Activated CD4-positive, alpha-beta T cell treated with anti-CD3 and anti-CD28 coated beads, Interleukin-2, amount 10 ng/mL, durations not matched to agents 24 days and 14 days (primary cell): ENCODE results near the gene CUL1. TPM values are rescaled to one million over a fixed set of nuclear protein-coding genes. Genes with fewer than 3 reads are reported as not detected.

Experiments
- DNase-seq: peaks from one replicate; pipeline ENCODE4 v3.0.0; 2022
- H3K27ac Mint-ChIP-seq: one replicate; pipeline ENCODE4 v1.8.0; 2022; ENCODE audit warnings: mild to moderate bottlenecking, mixed read lengths
- H3K27me3 Mint-ChIP-seq: one replicate; pipeline ENCODE4 v1.8.0; 2022; ENCODE audit warnings: mixed read lengths
- H3K36me3 Mint-ChIP-seq: one replicate; pipeline ENCODE4 v1.8.0; 2022; ENCODE audit warnings: low read depth, mild to moderate bottlenecking, mixed read lengths
- H3K4me1 Mint-ChIP-seq: one replicate; pipeline ENCODE4 v1.8.0; 2021; ENCODE audit warnings: mixed read lengths
- H3K4me3 Mint-ChIP-seq: one replicate; pipeline ENCODE4 v1.8.0; 2022; ENCODE audit warnings: mild to moderate bottlenecking, moderate library complexity, mixed read lengths
- H3K9me3 Mint-ChIP-seq: one replicate; pipeline ENCODE4 v1.8.0; 2021; ENCODE audit warnings: mixed read lengths
- intact Hi-C: fragments of 100-400 bp; cut with micrococcal nuclease; formaldehyde crosslinking; loops from one replicate; pipeline ENCODE4 v1.15.1; 2023
- total RNA-seq: library from RNA; stranded (reverse); gene quantifications from 2 replicates; pipeline ENCODE4 v1.2.3, GENCODE V29; 2022

CUL1 gene
- total RNA-seq, 1 donor from 2014 or later = 82.4 TPM

DNA sequence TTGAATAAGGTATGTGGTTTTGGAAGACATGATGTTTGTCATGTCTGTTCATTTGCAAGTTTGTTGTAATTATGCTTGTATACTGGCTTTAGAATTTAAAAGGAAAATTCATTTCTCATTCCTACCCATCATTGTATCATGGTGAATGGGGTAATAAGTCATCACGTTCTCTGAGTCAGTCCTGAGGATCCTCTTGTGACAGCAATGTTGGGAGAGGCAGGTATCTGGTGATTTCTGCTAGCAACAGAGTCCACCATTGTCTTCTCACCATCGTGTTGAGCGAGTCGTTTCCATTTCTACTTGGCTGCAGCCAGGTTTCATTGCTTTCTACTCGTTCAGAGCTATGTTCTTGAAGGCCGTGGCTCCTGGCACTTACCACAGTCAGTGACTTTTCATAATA, 16.3 kb downstream of the CUL1 start:
- DNase-seq = no peak
- Mint-ChIP-seq H3K4me3 (no peak overlapping the region), H3K27ac (no peak overlapping the region), H3K27me3 (no peaks in the 10 kb centered on the region), H3K9me3 (no peaks in the 10 kb centered on the region), H3K4me1 (peaks cover 35% of the 10 kb centered on the region), H3K36me3 (peaks cover 25% of the 10 kb centered on the region)
- intact Hi-C loops = no loop called here

DNA sequence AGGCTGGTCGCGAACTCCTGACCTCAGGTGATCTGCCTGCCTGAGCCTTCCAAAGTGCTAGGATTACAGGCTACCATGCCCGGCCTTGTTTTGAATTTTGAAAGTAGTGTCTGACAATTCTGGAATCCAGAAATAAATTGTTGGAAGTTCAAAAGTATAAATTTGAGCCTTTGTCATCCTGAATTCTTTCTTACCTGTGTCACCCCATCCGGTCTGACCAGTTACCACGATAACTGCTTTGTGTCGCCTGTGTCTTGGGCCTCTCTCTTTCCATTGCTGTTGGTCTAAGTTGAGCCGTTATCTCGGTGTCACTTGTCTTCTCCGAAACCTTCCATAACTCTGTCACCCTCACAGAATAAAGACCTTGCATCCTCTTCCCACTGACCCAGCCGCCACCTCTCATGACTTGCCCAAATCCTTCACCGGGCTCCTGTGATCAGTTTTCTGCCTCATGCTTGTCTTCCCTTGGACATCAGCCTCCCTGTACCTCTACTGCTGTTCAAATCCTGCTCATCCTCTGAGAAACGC, 18.6 kb downstream of the CUL1 start:
- Mint-ChIP-seq H3K27ac (no peak overlapping the region), H3K27me3 (no peaks in the 10 kb centered on the region), H3K9me3 (no peaks in the 10 kb centered on the region), H3K4me1 (peaks cover 32% of the 10 kb centered on the region), H3K4me3 (no peak overlapping the region), H3K36me3 (peaks cover 25% of the 10 kb centered on the region)
- intact Hi-C loops = no loop called here
- no peak for DNase-seq

DNA sequence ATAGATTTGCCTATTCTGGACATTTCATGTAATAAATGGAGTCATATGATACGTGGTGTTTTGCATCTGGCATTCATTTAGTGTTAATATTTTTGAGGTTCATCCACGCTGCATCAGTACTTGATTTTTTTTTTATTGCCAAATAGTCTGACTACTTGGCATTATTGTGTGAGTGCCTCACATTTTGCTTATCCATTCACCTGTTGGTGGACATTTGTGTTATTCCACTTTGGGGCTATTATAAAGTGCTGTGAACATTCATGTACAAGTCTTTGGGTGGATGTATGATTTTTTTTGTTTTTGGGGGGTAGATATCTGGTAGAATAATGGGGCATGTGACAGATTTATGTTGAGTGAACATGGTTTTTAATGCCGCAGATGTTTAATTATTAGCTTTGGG, 19.7 kb downstream of the CUL1 start:
- intact Hi-C loops = no loop called here
- no peak overlapping the region for H3K27ac Mint-ChIP-seq
- H3K36me3 Mint-ChIP-seq = peaks cover 23% of the 10 kb centered on the region
- no peak for DNase-seq
- peaks cover 36% of the 10 kb centered on the region for H3K4me1 Mint-ChIP-seq
- H3K27me3 Mint-ChIP-seq = no peaks in the 10 kb centered on the region
- H3K4me3 Mint-ChIP-seq = no peak overlapping the region
- no peaks in the 10 kb centered on the region for H3K9me3 Mint-ChIP-seq

DNA sequence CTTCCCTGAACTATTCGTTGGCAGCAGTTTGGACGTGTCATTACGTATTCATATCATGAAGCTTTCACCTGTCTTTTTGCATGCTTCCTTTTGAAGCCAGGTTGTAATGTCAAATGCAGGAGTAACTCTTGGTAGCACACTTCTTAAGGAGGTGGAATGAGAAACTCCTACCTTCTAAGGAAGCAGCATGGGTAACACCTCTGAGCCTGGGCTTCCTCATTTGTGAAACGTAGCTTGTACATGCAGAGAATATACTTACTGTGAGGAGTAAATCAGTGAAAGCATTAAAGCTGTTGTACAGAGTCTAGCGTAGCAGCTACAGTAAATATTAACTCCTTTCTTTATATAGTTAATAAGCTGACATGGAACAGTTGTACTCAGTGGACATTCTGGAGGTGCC, 21.1 kb downstream of the CUL1 start:
- H3K9me3 Mint-ChIP-seq = no peaks in the 10 kb centered on the region
- H3K36me3 Mint-ChIP-seq = peaks cover 20% of the 10 kb centered on the region
- no peaks in the 10 kb centered on the region for H3K27me3 Mint-ChIP-seq
- no peak overlapping the region for H3K4me3 Mint-ChIP-seq
- DNase-seq = no peak
- peaks cover 38% of the 10 kb centered on the region for H3K4me1 Mint-ChIP-seq
- intact Hi-C loops = no loop called here
- H3K27ac Mint-ChIP-seq = no peak overlapping the region

DNA sequence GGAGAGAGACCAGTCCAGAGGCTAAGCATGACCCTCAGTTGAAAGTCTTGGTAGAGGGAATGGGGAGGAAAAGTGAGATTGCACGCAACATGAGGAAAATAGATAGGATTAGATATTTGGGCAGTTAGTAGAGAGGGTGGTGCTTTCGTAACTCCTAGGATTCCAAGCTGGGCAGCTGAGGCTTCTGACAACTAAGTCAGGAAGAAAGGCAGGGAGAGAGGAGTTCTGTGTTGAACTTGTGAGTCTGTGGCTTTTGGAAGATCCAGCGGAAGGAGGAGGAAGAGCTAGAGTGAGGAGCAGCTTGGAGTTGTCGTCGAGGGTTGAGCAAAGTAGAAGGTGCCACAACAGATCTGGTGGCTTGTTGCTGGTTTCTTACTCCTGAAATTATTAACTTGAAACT, 21.8 kb downstream of the CUL1 start:
- no peak overlapping the region for H3K27ac Mint-ChIP-seq
- no peaks in the 10 kb centered on the region for H3K27me3 Mint-ChIP-seq
- peaks cover 16% of the 10 kb centered on the region for H3K36me3 Mint-ChIP-seq
- H3K4me1 Mint-ChIP-seq = peaks cover 40% of the 10 kb centered on the region
- H3K4me3 Mint-ChIP-seq = no peak overlapping the region
- intact Hi-C loops = no loop called here
- no peaks in the 10 kb centered on the region for H3K9me3 Mint-ChIP-seq
- DNase-seq = no peak

DNA sequence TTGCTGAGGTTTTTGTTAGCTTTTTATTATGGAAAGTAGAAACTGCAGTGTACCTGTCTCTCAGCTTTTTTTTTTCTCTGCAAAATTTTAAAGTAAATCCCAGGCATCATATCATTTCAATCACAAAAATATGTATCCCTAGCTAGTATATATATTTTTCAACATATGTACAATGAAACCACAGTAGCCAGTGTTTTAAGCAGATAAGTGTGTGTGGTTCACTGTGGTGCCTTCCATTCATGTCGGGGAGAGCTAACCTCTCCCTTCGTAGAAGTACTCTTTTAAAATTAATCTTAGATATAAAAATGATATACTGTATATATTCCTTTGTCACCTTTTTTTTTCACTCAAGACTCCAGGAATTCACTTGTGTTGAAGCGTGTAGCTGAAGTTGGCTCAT, 22.7 kb downstream of the CUL1 start:
- Mint-ChIP-seq H3K4me3 (no peak overlapping the region), H3K27ac (no peak overlapping the region), H3K36me3 (peaks cover 14% of the 10 kb centered on the region), H3K27me3 (no peaks in the 10 kb centered on the region), H3K9me3 (no peaks in the 10 kb centered on the region), H3K4me1 (peaks cover 49% of the 10 kb centered on the region)
- intact Hi-C loops = no loop called here
- no peak for DNase-seq

DNA sequence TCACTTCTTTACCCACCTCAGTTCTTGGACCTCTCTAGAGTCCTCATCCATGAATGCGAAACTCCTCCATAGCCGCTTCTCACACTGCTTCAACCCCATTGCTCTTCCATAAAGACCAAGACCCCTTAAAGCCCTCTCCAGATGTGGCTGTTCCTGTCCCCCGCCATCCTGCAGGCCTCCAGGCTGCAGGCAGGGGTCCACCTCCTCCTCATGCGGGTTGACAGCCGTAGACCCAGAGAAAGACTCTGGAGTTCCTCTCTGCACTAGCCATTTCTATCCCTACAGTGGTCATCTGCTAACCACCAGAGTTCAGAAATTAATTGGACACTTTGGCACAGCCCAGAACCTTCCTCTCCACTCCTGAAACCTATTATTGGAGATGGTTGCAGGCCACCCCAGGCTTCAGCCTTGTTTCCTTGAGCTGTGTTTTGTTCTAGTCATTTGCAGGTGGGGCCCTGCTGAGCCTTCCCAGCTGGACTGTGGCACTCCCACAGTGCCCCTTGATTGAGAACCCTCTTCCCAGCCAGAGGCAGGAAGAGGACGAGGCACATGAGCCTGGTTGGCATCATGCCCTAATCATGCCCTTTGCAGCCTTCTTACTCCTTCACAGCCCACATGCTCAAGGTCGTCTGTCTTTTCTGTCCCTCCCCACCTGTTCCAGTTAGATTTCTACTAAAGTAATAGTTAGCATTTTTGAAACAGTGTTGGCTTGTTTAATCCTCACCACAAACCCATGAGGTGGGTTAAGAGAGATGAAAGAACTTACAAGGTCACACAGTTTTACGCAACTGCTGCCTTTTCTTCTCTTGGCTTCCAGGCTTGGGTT, 23.9 kb downstream of the CUL1 start:
- H3K27ac Mint-ChIP-seq = no peak overlapping the region
- no peak for DNase-seq
- no peak overlapping the region for H3K4me3 Mint-ChIP-seq
- peaks cover 52% of the 10 kb centered on the region for H3K4me1 Mint-ChIP-seq
- H3K9me3 Mint-ChIP-seq = no peaks in the 10 kb centered on the region
- peaks cover 7% of the 10 kb centered on the region for H3K36me3 Mint-ChIP-seq
- intact Hi-C loops = no loop called here
- no peaks in the 10 kb centered on the region for H3K27me3 Mint-ChIP-seq

DNA sequence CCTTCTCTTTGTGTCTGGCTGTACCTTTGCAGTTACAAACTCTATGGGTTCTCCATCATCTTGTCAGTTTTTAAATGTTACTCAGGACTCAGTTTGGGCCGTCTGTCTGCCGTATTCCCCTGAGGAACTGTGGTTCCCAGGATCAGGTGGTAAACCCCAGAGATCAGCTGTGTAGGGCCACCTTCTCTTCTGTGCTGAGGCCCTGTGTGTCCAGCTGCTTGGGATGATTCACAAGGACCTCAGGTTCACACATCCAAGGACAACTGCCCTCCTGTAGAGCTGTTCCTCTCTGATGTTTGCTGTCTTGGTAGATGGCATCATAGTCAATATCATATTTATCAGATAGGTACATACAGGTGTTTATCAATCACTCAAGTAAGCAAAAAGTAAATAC, 24.5 kb downstream of the CUL1 start:
- Mint-ChIP-seq H3K4me3 (no peak overlapping the region), H3K9me3 (no peaks in the 10 kb centered on the region), H3K27ac (no peak overlapping the region), H3K4me1 (peaks cover 56% of the 10 kb centered on the region), H3K36me3 (peaks cover 8% of the 10 kb centered on the region), H3K27me3 (no peaks in the 10 kb centered on the region)
- intact Hi-C loops = no loop called here
- no peak for DNase-seq

DNA sequence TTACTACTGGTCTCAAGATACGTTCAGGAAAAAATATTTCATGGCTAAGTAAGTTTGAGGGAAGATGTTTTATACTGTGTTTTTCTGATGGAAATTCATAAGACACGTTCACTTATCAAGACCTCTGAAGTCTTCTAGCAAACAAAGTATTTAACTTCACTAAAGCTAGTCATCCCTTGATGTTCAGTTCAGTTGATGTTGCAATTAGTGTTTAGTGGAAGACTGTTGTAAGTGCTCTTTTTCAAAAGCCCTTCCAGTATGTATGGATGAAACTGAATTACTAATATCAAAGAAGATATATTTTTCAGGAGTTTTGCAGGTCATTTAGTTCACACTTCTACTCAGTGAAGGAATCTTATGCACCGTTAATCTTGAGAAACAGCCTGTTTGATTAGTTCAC, 25.1 kb downstream of the CUL1 start:
- H3K9me3 Mint-ChIP-seq = no peaks in the 10 kb centered on the region
- no peak overlapping the region for H3K27ac Mint-ChIP-seq

DNA sequence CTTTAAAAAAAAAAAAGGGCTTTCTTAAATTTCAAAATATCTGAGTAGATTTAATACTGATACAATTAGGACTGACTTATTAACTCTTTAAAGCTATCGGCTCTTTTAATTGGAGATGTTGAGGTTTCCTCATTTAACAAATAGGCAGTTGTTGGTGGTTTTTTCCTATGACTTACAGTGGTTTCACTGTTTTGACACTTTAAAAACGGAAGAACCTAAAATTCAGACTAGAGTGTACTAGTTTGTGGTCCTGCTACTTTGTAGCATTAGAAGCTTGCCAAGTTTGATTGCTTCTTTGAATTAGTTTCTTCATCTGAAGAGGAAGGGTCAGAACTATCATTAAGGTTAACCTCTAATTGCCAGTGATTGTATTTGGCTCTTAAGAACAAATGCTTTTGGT, 27.7 kb downstream of the CUL1 start:
- no peaks in the 10 kb centered on the region for H3K9me3 Mint-ChIP-seq
- H3K27me3 Mint-ChIP-seq = no peaks in the 10 kb centered on the region
- no peak overlapping the region for H3K4me3 Mint-ChIP-seq
- peaks cover 52% of the 10 kb centered on the region for H3K4me1 Mint-ChIP-seq
- DNase-seq = no peak
- intact Hi-C loops = loop anchor here (2.0 kb wide), 1 partner anchor 26 kb away; no protein-coding TSS in a partner anchor
- H3K36me3 Mint-ChIP-seq = peaks cover 12% of the 10 kb centered on the region
- H3K27ac Mint-ChIP-seq = no peak overlapping the region

More for the DNA sequence above, 25.1 kb downstream of the CUL1 start:
- no peak for DNase-seq
- H3K4me3 Mint-ChIP-seq = no peak overlapping the region
- peaks cover 8% of the 10 kb centered on the region for H3K36me3 Mint-ChIP-seq
- H3K4me1 Mint-ChIP-seq = peaks cover 56% of the 10 kb centered on the region
- intact Hi-C loops = no loop called here
- no peaks in the 10 kb centered on the region for H3K27me3 Mint-ChIP-seq

DNA sequence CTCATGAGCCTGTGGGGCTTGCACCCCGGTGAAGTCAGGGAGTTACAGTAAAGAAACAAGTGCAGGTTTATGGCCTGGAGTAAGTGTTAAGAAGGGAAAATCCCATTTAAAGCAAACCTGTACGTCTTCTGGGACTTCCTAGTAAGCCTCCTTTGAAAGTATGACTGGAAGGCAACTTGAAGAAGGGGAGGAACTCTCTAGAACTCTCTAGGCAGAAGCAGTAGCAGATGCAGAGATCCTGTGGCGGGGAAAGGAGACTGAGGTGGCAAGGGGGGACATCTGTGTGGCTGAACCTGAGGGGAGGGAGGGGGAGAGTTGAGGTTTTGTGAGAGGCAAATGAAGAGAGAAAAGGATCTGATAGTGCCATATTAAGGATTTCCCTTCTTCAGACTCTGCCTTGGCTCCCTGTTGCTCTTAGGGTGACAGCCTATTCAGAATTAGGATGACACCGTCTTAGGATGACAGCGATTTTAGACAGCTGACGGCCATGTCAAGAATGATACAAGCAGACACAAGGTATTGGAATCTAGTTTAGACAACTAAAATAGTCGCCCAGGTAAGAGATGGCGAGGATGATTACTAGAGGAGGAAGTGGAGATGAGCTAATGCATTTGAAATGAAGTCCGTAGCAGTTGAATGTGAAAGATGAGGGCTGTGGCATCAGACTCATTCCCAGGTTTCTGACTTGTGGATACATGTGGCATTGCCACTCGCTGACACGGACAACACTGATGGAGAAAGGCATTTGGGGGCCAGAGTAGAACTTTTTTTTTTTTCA, 29.0 kb downstream of the CUL1 start:
- Mint-ChIP-seq H3K27ac (peak overlapping the region; percentile 68), H3K4me3 (peak overlapping the region; percentile 47), H3K9me3 (no peaks in the 10 kb centered on the region)

DNA sequence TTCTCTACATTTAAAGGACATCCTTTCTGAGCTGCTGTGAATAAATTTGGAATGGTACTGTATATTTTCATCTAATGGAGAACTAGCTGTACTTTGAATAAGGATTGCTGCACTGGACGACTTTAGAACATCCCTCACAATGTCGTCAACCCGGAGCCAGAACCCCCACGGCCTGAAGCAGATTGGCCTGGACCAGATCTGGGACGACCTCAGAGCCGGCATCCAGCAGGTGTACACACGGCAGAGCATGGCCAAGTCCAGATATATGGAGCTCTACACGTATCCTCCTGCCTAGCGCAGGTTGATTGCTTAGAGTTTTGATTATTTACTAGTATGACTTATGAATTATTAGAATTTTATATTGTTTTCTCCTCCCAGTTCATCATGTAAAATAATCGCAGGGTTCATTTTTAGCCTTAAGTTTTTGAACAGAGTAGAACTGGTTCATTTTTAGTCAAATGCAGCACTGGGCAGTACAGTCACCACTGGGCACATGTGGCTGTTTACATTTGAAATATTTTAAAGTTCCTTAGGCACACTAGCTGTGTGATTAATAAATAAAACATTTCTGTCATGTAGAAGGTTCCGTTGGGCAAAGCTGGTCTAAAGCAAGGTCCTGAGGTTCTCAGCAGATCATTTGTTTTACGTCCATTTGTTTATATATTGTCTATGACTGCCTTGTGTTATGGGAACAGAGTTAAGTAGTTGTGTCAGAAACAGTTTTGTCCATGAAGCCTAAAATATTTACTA, 31.5 kb downstream of the CUL1 start:
- no peak for DNase-seq
- Mint-ChIP-seq H3K4me1 (peaks cover 45% of the 10 kb centered on the region), H3K36me3 (peaks cover 33% of the 10 kb centered on the region), H3K27me3 (no peaks in the 10 kb centered on the region), H3K4me3 (no peak overlapping the region), H3K9me3 (no peaks in the 10 kb centered on the region), H3K27ac (no peak overlapping the region)
- intact Hi-C loops = no loop called here

More for the DNA sequence above, 29.0 kb downstream of the CUL1 start:
- H3K4me1 Mint-ChIP-seq = peaks cover 49% of the 10 kb centered on the region
- peaks cover 19% of the 10 kb centered on the region for H3K36me3 Mint-ChIP-seq
- DNase-seq = peak; percentile 65
- intact Hi-C loops = loop anchor here (2.0 kb wide), 1 partner anchor 27 kb away; no protein-coding TSS in a partner anchor
- no peaks in the 10 kb centered on the region for H3K27me3 Mint-ChIP-seq

DNA sequence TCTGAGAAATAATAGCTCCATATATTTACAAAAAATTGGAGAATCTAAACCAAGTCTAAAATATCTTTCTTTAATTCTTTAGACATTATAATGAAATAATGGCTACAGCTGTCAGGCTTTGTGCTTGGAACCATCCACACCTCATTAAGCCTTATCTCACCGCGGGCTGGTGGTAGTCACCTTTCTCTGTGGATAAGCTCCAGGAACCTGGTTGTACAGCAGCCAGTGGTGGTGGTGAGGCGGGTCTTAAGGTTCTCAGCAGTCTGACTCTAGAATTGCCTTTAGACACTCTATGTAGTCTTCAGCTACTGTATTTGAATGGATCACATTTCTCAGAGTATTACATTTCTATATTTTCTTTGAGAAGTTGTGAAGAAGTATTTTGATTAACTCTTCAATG, 34.2 kb downstream of the CUL1 start:
- no peak for DNase-seq
- H3K4me1 Mint-ChIP-seq = peaks cover 24% of the 10 kb centered on the region
- no peaks in the 10 kb centered on the region for H3K27me3 Mint-ChIP-seq
- H3K4me3 Mint-ChIP-seq = no peak overlapping the region
- H3K36me3 Mint-ChIP-seq = peaks cover 41% of the 10 kb centered on the region
- intact Hi-C loops = no loop called here
- no peaks in the 10 kb centered on the region for H3K9me3 Mint-ChIP-seq
- H3K27ac Mint-ChIP-seq = no peak overlapping the region
